ENCODE measurements around the gene PTGS1. TPM values are rescaled to one million over a fixed set of nuclear protein-coding genes. Genes with fewer than 3 reads are reported as not detected.
"Not testable (repeated sequence)": the region's sequence is repeated elsewhere in the genome, so short reads cannot be mapped to it uniquely, and the experiment has no call there.

The PTGS1 gene
- total RNA-seq, 1 donor from 2014 or later, result 0.45 TPM

DNA sequence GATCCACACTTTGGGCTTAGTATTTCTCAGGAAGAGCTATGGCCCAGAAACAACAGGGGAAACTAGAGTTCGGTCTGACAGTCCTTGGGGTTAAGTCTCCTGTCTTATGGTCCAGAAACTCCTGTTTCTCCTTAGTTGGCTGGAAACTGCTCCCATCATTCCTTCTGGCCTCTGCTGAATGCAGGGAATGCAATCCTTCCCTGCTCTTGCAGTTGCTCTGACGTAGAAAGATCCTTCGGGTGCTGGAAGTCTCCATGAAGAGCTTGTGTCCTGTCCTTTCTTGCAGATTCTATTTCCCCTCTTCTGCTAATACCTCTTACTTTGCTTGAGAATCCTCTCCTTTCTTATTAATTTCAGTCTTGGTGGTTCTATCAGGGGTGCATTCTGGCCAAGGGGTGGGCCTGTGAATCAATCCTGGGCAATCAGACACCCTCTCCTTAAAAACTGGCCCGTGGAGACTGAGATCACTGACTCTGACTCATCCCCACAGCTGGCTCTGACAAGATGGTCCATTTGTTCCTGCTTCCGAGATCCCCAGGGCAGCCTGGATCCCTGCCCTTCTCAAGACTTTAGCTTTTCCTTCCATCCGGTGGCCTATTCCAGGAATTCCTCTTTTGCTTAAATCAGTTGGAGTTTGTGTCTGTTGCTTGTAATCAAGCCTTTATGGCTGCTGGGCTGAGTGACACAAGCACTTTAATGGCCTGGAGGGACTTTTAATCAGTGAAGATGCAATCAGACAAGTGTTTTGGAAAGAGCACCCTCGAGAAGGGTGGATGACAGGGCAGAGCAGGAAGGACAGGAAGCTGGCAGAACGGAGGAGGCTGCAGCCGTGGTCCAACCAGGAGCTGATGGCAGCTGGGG, 23.7 kb downstream of the PTGS1 start:
- intact Hi-C loops (cut with micrococcal nuclease), result no loop called here

GRCh38 chr9:122396614-122397148, 25.9 kb downstream of the PTGS1 start:
- intact Hi-C loops (cut with micrococcal nuclease), result no loop called here

DNA sequence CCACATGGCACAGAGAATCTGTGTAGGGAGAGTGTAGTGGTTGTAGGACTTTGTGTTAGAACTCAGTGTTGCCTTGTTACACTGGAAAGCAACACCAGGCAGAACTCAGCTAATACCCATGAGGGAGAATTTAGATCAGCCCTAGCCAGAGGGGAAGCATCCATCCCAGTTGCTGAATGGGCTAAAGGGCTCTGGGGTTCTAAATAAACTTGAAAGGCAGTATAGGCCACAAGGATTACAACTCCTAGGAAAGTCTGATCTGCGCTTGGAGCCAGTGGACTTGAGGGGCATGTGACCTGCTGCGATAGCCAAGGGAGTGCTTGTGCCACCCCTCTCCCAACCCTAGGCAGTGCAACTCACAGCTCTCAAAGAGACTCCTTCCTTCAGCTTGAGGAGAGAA, 26.9 kb downstream of the PTGS1 start:
- intact Hi-C loops (cut with micrococcal nuclease), result no loop called here

DNA sequence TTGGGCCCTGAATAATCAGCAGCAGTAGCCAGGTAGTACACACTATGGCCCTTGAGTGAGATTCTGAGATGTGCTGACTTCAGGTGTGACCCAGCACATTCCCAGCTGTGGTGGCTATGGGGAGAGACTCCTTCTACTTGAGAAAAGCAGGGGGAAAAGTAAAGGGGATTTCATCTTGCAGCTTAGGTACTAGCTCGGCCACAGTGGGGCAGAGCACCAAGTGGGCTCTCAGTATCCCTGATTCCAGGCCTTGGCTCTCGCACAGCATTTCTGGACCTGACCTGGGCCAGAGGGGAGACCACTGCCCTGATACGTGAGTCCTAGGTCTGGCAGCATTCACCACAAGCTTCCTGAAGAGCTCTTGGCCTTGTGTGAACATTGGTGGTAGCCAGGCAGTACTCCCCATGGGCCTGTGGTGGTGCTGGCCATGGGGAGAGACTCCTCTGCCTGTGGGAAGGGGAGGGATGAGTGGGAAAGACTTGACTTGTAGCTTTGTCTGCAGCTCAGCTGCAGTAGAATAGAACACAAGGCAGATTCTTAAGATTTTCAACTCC, 27.6 kb downstream of the PTGS1 start:
- intact Hi-C loops (cut with micrococcal nuclease), result no loop called here

- intact Hi-C loops (cut with micrococcal nuclease), result no loop called here
Observed at GRCh38 chr9:122401896-122402295, 31.1 kb downstream of the PTGS1 start.

DNA sequence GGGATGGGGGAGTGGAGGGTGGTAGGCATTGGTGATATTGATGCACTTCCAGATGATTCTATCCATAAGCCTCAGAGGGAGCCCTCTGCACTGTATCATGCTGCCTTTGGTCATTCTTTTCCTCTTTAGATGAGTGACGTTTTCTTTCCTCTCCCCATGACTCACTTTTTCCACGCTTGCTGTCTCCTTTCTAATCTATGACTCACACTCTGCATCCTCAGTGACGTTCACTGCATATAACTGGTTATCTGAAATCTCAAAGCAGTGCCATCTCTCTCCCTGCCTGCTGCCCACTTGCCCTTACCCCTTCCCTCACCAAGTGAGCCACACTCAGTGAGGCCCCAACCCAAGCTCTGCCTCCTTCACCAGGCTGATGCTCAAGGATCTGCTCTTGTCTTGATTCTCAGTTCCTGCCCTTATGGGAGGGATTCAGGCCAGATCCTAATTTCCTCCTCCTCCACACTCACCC, 31.6 kb downstream of the PTGS1 start:
- intact Hi-C loops (cut with micrococcal nuclease), result no loop called here

- intact Hi-C loops (cut with micrococcal nuclease), result no loop called here
Observed at GRCh38 chr9:122402874-122403273, 32.0 kb downstream of the PTGS1 start.

- intact Hi-C loops (cut with micrococcal nuclease), result no loop called here
Observed at GRCh38 chr9:122403381-122404000, 32.7 kb downstream of the PTGS1 start.

- intact Hi-C loops (cut with micrococcal nuclease), result not testable (repeated sequence)
Observed at GRCh38 chr9:122405304-122406069, 34.7 kb downstream of the PTGS1 start.

- intact Hi-C loops (cut with micrococcal nuclease), result no loop called here
Observed at GRCh38 chr9:122406070-122406890, 35.5 kb downstream of the PTGS1 start.

- intact Hi-C loops (cut with micrococcal nuclease), result not testable (repeated sequence)
Observed at GRCh38 chr9:122414108-122414507, 43.3 kb downstream of the PTGS1 start.

GRCh38 chr9:122418016-122418415, 47.2 kb downstream of the PTGS1 start:
- intact Hi-C loops (cut with micrococcal nuclease), result no loop called here

DNA sequence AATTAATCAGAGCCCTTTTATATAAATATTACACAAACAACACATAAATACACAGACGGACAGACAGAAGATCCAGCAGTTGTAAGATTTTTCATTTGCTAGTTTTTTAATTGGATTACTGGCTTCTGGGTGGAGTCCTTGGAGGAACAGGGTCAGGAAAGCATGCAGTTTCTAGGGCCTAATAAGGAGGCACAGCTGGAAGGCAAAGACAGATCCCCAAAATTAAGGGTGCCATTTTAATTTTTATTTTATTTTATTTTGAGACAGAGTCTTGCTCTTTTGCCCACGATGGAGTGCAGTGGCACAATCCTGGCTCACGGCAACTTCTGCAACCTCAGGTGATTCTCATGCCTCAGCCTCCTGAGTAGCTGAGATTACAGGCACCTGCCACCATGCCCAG, 49.5 kb downstream of the PTGS1 start:
- intact Hi-C loops (cut with micrococcal nuclease), result no loop called here

DNA sequence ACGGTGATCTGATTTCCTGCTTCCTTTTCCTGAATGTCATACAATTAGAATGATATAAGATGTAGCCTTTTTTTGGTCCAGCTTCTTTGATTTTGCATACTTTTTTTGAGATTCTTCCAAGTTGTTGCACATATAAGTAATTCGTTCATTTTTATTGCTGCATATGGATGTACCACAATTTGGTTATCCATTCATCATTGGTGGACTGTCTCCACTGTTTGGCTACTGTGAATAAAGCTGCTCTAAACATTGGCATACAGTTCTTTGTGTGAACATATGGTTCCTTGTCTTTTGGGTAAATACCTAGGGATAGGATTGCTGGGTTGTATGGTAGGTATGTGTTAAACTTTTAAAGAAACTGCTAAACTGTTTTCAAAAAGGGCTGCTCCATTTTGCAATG, 54.3 kb downstream of the PTGS1 start:
- intact Hi-C loops (cut with micrococcal nuclease), result no loop called here

- intact Hi-C loops (cut with micrococcal nuclease), result no loop called here
Observed at GRCh38 chr9:122426723-122427122, 55.9 kb downstream of the PTGS1 start.

GRCh38 chr9:122442568-122442967, 71.7 kb downstream of the PTGS1 start:
- intact Hi-C loops (cut with micrococcal nuclease), result no loop called here

- intact Hi-C loops (cut with micrococcal nuclease), result no loop called here
Observed at GRCh38 chr9:122444041-122444733, 73.4 kb downstream of the PTGS1 start.

All from T-helper 2 cell treated with Interferon-gamma antibody and Interleukin-4, amounts not matched to agents 100 ng/mL and 5 ng/mL, for 36 hours (primary cell).